HEK293 (cell line): ENCODE data around the gene NFIB.

Experiments used
- CTCF ChIA-PET: fragments of 350-600 bp; formaldehyde crosslinking; extraction: SDS; loops from one replicate; lab custom pipeline; 2021; ENCODE audit warnings: antibody characterized with exemption; lab: Yijun Ruan, JAX
- POLR2A ChIA-PET: fragments of 300-600 bp; formaldehyde crosslinking; extraction: SDS; loops from one replicate; lab custom pipeline; 2020; ENCODE audit warnings: antibody characterized with exemption, inconsistent platforms; lab: Yijun Ruan, JAX
- H3K27ac ChIP-seq: fragments of 200-500 bp; sonication (Bioruptor generic); 2 replicates; pipeline ENCODE4 v1.5.1; 2014; ENCODE audit warnings: low read depth, low read length, control low read depth, inconsistent platforms; ENCODE audit errors: extremely low read depth
- H3K36me3 ChIP-seq, 2 experiments: fragments of 200-500 bp in 1 of 2; sonication (Bioruptor generic) in 1 of 2; 1 replicate in 1 of 2; 2 replicates in 1 of 2; pipeline ENCODE4 v1.5.1; 2014 to 2017; ENCODE audit warnings: inconsistent platforms in 2 of 2, low read length in 2 of 2; ENCODE audit not compliant: control insufficient read depth in 2 of 2, insufficient read depth in 1 of 2
- H3K4me1 ChIP-seq: fragments of 200-500 bp; sonication (Bioruptor generic); 2 replicates; pipeline ENCODE4 v1.5.1; 2014; ENCODE audit warnings: mild to moderate bottlenecking, low read length, inconsistent platforms; ENCODE audit not compliant: control insufficient read depth, insufficient read depth
- H3K4me3 ChIP-seq: 2 replicates; pipeline ENCODE4 v1.5.1; 2011; ENCODE audit warnings: low read depth, mild to moderate bottlenecking, control low read depth, low read length, moderate library complexity
- H3K9me3 ChIP-seq: fragments of 200-500 bp; sonication (Bioruptor generic); 2 replicates; pipeline ENCODE4 v1.5.1; 2014; ENCODE audit warnings: low read depth, low read length, inconsistent platforms; ENCODE audit not compliant: control insufficient read depth, insufficient read depth
- EGR2 ChIP-seq: fragments of 450-650 bp; formaldehyde crosslinking; IDR thresholded peaks from 2 replicates; pipeline ENCODE4 v1.5.1; 2016; ENCODE audit warnings: low read depth, missing biosample characterization, missing genetic modification characterization
- GLIS2 ChIP-seq: fragments of 450-650 bp; formaldehyde crosslinking; IDR thresholded peaks from 2 replicates; pipeline ENCODE4 v1.5.1; 2016; ENCODE audit warnings: missing biosample characterization, missing genetic modification characterization
- HOXC10 ChIP-seq: sonication (generic); formaldehyde crosslinking; IDR thresholded peaks from 2 replicates; pipeline ENCODE4 v1.8.1; 2023; ENCODE audit warnings: mild to moderate bottlenecking, missing genetic modification reagents
- KLF16 ChIP-seq: fragments of 450-650 bp; formaldehyde crosslinking; IDR thresholded peaks from 2 replicates; pipeline ENCODE4 v1.5.1; 2017; ENCODE audit warnings: missing biosample characterization, missing genetic modification characterization
- OSR2 ChIP-seq: fragments of 450-650 bp; formaldehyde crosslinking; IDR thresholded peaks from 2 replicates; pipeline ENCODE4 v1.5.1; 2016; ENCODE audit warnings: missing biosample characterization, missing genetic modification characterization
- REPIN1 ChIP-seq: fragments of 450-650 bp; formaldehyde crosslinking; IDR thresholded peaks from 2 replicates; pipeline ENCODE4 v1.5.1; 2017; ENCODE audit warnings: missing biosample characterization, missing genetic modification characterization, low read depth
- SCRT1 ChIP-seq: fragments of 450-650 bp; formaldehyde crosslinking; IDR thresholded peaks from 2 replicates; pipeline ENCODE4 v1.5.1; 2016; ENCODE audit warnings: missing biosample characterization, missing genetic modification characterization, borderline replicate concordance
- SCRT2 ChIP-seq: fragments of 450-650 bp; formaldehyde crosslinking; IDR thresholded peaks from 2 replicates; pipeline ENCODE4 v1.5.1; 2016; ENCODE audit warnings: missing biosample characterization, missing genetic modification characterization
- ZBTB21 ChIP-seq: fragments of 450-650 bp; formaldehyde crosslinking; IDR thresholded peaks from 2 replicates; pipeline ENCODE4 v1.5.1; 2017; ENCODE audit warnings: missing biosample characterization, missing genetic modification characterization
- ZNF132 ChIP-seq: fragments of 450-650 bp; formaldehyde crosslinking; IDR thresholded peaks from 2 replicates; pipeline ENCODE4 v1.5.1; 2017; ENCODE audit warnings: missing biosample characterization, missing genetic modification characterization, borderline replicate concordance
- ZNF174 ChIP-seq: fragments of 450-650 bp; formaldehyde crosslinking; IDR thresholded peaks from 2 replicates; pipeline ENCODE4 v1.5.0; 2017; ENCODE audit warnings: missing biosample characterization, mild to moderate bottlenecking, missing genetic modification characterization
- ZNF18 ChIP-seq: fragments of 450-650 bp; formaldehyde crosslinking; IDR thresholded peaks from 2 replicates; pipeline ENCODE4 v1.5.1; 2016; ENCODE audit warnings: missing biosample characterization, missing genetic modification characterization
- ZNF335 ChIP-seq: fragments of 450-650 bp; formaldehyde crosslinking; conservative IDR thresholded peaks from 2 replicates; pipeline ENCODE4 v1.5.1; 2016; ENCODE audit warnings: missing biosample characterization, missing genetic modification characterization
- ZNF391 ChIP-seq: fragments of 450-650 bp; formaldehyde crosslinking; IDR thresholded peaks from 2 replicates; pipeline ENCODE4 v1.5.1; 2016; ENCODE audit warnings: low read depth, missing biosample characterization, missing genetic modification characterization, borderline replicate concordance
- ZNF426 ChIP-seq: fragments of 450-650 bp; formaldehyde crosslinking; IDR thresholded peaks from 2 replicates; pipeline ENCODE4 v1.5.1; 2017; ENCODE audit warnings: missing biosample characterization, missing genetic modification characterization, mild to moderate bottlenecking, inconsistent platforms, moderate library complexity
- ZNF530 ChIP-seq: fragments of 450-650 bp; formaldehyde crosslinking; IDR thresholded peaks from 2 replicates; pipeline ENCODE4 v1.5.1; 2016; ENCODE audit warnings: low read depth, missing biosample characterization, missing genetic modification characterization
- ZNF610 ChIP-seq: fragments of 450-650 bp; formaldehyde crosslinking; IDR thresholded peaks from 2 replicates; pipeline ENCODE4 v1.5.1; 2016; ENCODE audit warnings: missing biosample characterization, missing genetic modification characterization, borderline replicate concordance
- ZNF645 ChIP-seq: fragments of 450-650 bp; formaldehyde crosslinking; IDR thresholded peaks from 2 replicates; pipeline ENCODE4; 2016; ENCODE audit warnings: missing biosample characterization, missing genetic modification characterization
- ZNF660 ChIP-seq: fragments of 450-650 bp; IDR thresholded peaks from 2 replicates; pipeline ENCODE4 v1.5.1; 2018; ENCODE audit warnings: missing biosample characterization, mild to moderate bottlenecking, missing genetic modification characterization
- ZNF830 ChIP-seq: fragments of 450-650 bp; IDR thresholded peaks from 2 replicates; pipeline ENCODE4 v1.5.0; 2018; ENCODE audit warnings: missing biosample characterization, missing genetic modification characterization, low read depth, mild to moderate bottlenecking, moderate library complexity
- ZNF837 ChIP-seq: fragments of 450-650 bp; formaldehyde crosslinking; IDR thresholded peaks from 2 replicates; pipeline ENCODE4 v1.5.1; 2016; ENCODE audit warnings: missing biosample characterization, missing genetic modification characterization
- ZSCAN16 ChIP-seq: fragments of 450-650 bp; formaldehyde crosslinking; IDR thresholded peaks from 2 replicates; pipeline ENCODE4 v1.5.1; 2016; ENCODE audit warnings: missing biosample characterization, missing genetic modification characterization
- ZSCAN23 ChIP-seq: fragments of 450-650 bp; formaldehyde crosslinking; IDR thresholded peaks from 2 replicates; pipeline ENCODE4 v1.5.1; 2016; ENCODE audit warnings: missing biosample characterization, missing genetic modification characterization
- ZSCAN4 ChIP-seq: fragments of 450-650 bp; formaldehyde crosslinking; IDR thresholded peaks from 2 replicates; pipeline ENCODE4 v1.5.1; 2017; ENCODE audit warnings: missing biosample characterization, missing genetic modification characterization
- TF ChIP-seq, protein P1 (sequence below): fragments of 450-650 bp; IDR thresholded peaks from 2 replicates; pipeline ENCODE4 v1.5.1; 2018; ENCODE audit warnings: missing biosample characterization, mild to moderate bottlenecking, missing genetic modification characterization
- TF ChIP-seq, protein P2 (sequence below): fragments of 450-650 bp; formaldehyde crosslinking; IDR thresholded peaks from 2 replicates; pipeline ENCODE4 v1.5.1; 2016; ENCODE audit warnings: missing biosample characterization, missing genetic modification characterization

Gene NFIB

GRCh38 chr9:14083366-14083765 is 230.6 kb downstream of the NFIB start:
- POLR2A ChIA-PET = interaction anchor here (0.6 kb wide), 1 partner anchor 236 kb away, joined by 4 read pairs; no protein-coding TSS in a partner anchor
- CTCF ChIA-PET = interaction anchor here (0.5 to 1.0 kb wide), 2 partner anchors 656 to 1244 kb away, joined by 3 to 4 read pairs; no protein-coding TSS in a partner anchor
- Histone ChIP-seq H3K4me1 (no peaks in the 10 kb centered on the region), H3K36me3 (no peaks in the 10 kb centered on the region), H3K27ac (no peak overlapping the region), H3K9me3 (no peaks in the 10 kb centered on the region), H3K4me3 (no peak overlapping the region)
- TF ChIP-seq ZNF335 (tag by site-specific recombination) = no peak
- no peak for TF ChIP-seq ZNF645 (tag by site-specific recombination)
- no peak for TF ChIP-seq ZNF610 (tag by site-specific recombination)
- no peak for TF ChIP-seq ZNF18 (tag by site-specific recombination)
- no peak for TF ChIP-seq KLF16 (tag by site-specific recombination)
- no peak for TF ChIP-seq ZNF837 (tag by site-specific recombination)
- no peak for TF ChIP-seq ZNF830 (tag by site-specific recombination)
- TF ChIP-seq, protein P1, sequence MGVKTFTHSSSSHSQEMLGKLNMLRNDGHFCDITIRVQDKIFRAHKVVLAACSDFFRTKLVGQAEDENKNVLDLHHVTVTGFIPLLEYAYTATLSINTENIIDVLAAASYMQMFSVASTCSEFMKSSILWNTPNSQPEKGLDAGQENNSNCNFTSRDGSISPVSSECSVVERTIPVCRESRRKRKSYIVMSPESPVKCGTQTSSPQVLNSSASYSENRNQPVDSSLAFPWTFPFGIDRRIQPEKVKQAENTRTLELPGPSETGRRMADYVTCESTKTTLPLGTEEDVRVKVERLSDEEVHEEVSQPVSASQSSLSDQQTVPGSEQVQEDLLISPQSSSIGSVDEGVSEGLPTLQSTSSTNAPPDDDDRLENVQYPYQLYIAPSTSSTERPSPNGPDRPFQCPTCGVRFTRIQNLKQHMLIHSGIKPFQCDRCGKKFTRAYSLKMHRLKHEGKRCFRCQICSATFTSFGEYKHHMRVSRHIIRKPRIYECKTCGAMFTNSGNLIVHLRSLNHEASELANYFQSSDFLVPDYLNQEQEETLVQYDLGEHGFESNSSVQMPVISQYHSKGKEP (tag by site-specific recombination) = no peak
- no peak for TF ChIP-seq ZNF530
- TF ChIP-seq ZBTB21 (tag by site-specific recombination) = no peak
- TF ChIP-seq OSR2 (tag by site-specific recombination) = no peak
- no peak for TF ChIP-seq HOXC10
- no peak for TF ChIP-seq ZNF426 (tag by site-specific recombination)

DNA sequence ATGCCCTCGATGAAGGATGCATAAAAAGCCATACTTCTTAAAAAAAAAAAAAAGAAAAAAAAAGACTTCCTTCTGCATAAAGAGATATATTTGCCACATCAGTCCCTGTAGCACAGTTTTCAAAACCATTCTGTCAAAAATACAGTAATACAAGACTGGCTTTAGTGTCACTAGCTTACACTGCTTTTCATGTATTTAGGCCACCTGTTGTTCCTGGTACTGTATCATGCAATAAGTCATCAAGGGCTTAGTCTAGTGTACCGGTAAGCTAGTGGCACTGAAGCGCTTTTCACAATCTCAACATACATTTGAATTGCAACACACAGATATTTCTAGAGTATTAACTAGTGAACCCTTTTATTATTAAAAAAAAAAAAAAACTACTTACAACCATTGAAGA is 231.2 kb downstream of the NFIB start:
- TF ChIP-seq ZNF830 (tag by site-specific recombination) (no peak), GLIS2 (tag by site-specific recombination) (no peak), SCRT1 (tag by site-specific recombination) (peak; percentile 44; the same call in 1 of the 2 replicates), SCRT2 (peak; percentile 74), EGR2 (tag by site-specific recombination) (no peak)
- POLR2A ChIA-PET = interaction anchor here (0.6 to 0.7 kb wide), 2 partner anchors 237 to 284 kb away, joined by 4 read pairs; no protein-coding TSS in a partner anchor
- Histone ChIP-seq H3K27ac (no peak overlapping the region), H3K9me3 (no peaks in the 10 kb centered on the region), H3K4me3 (no peak overlapping the region), H3K4me1 (no peaks in the 10 kb centered on the region), H3K36me3 (no peaks in the 10 kb centered on the region)
- CTCF ChIA-PET = interaction anchor here (0.5 to 1.0 kb wide), 2 partner anchors 656 to 1243 kb away, joined by 3 to 4 read pairs; no protein-coding TSS in a partner anchor

DNA sequence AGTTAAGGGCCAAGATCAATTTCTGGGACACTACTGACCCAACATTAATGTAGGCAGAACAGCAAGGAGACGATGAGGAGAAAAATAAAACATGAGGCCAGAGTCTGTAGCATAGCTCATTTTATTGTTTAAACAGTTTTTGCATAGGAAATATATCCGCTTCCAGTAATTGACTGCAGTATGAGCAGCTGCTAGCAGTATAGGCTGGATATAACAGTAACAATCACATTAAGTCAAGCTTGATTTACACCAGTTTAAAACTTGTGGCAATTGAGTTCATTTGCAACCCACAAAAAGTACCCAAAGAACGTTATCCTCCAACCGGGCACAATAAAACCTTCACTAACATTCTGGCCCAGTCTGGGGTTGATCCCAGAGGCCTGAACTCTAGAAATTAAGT is 232.2 kb downstream of the NFIB start:
- POLR2A ChIA-PET = interaction anchor here (0.6 kb wide), 1 partner anchor 245 kb away, joined by 5 read pairs; no protein-coding TSS in a partner anchor
- Histone ChIP-seq H3K27ac (no peak overlapping the region), H3K4me1 (no peaks in the 10 kb centered on the region), H3K36me3 (no peaks in the 10 kb centered on the region), H3K9me3 (no peaks in the 10 kb centered on the region), H3K4me3 (no peak overlapping the region)
- CTCF ChIA-PET = interaction anchor here (0.6 to 0.7 kb wide), 2 partner anchors 205 to 714 kb away, joined by 3 to 4 read pairs; no protein-coding TSS in a partner anchor
- no peak for TF ChIP-seq ZNF837 (tag by site-specific recombination)
- TF ChIP-seq ZSCAN16 (tag by site-specific recombination) = no peak
- TF ChIP-seq ZNF132 (tag by site-specific recombination) = no peak
- no peak for TF ChIP-seq ZSCAN23
- no peak for TF ChIP-seq REPIN1 (tag by site-specific recombination)
- no peak for TF ChIP-seq ZNF391 (tag by site-specific recombination)
- TF ChIP-seq, protein P2, sequence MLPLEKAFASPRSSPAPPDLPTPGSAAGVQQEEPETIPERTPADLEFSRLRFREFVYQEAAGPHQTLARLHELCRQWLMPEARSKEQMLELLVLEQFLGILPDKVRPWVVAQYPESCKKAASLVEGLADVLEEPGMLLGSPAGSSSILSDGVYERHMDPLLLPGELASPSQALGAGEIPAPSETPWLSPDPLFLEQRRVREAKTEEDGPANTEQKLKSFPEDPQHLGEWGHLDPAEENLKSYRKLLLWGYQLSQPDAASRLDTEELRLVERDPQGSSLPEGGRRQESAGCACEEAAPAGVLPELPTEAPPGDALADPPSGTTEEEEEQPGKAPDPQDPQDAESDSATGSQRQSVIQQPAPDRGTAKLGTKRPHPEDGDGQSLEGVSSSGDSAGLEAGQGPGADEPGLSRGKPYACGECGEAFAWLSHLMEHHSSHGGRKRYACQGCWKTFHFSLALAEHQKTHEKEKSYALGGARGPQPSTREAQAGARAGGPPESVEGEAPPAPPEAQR = no peak
- TF ChIP-seq ZNF174 = no peak
- TF ChIP-seq ZNF660 (tag by site-specific recombination) = no peak
- TF ChIP-seq ZSCAN4 (tag by site-specific recombination) = no peak
